DND-41 (cell line): ENCODE measurements around the gene PANK1.

Source experiments
- EZH2 ChIP-seq: IDR thresholded peaks from 3 replicates; pipeline ENCODE4 v1.6.1; 2012; ENCODE audit warnings: borderline replicate concordance, low read depth, mild to moderate bottlenecking, moderate library complexity, low read length, inconsistent platforms; ENCODE audit not compliant: severe bottlenecking
- TF ChIP-seq, protein P1 (sequence below): IDR thresholded peaks from 2 replicates; pipeline ENCODE4 v1.5.1; 2012; ENCODE audit warnings: borderline replicate concordance, low read length, moderate library complexity, mild to moderate bottlenecking; ENCODE audit not compliant: poor library complexity, severe bottlenecking; ENCODE audit errors: extremely low read depth

DNA sequence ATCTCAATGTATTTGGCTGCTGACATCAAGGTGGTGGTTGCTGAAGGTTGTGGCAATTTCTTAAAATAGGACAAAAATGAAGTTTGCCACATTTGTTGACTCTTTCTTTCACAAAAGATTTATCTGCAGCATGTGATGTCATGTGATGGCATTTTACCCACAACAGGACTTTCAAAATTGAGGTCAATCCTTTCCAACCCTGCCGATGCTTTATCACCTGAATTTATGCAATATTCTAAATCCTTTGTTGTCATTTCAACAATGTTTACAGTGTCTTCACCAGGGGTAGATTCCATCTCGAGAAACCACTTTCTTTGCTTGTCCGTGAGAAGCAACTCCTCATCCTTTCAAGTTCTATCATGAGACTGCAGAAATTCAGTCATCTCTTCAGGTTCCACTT, 69.0 kb downstream of the PANK1 start:
- TF ChIP-seq EZH2: no peak
- TF ChIP-seq, protein P1, sequence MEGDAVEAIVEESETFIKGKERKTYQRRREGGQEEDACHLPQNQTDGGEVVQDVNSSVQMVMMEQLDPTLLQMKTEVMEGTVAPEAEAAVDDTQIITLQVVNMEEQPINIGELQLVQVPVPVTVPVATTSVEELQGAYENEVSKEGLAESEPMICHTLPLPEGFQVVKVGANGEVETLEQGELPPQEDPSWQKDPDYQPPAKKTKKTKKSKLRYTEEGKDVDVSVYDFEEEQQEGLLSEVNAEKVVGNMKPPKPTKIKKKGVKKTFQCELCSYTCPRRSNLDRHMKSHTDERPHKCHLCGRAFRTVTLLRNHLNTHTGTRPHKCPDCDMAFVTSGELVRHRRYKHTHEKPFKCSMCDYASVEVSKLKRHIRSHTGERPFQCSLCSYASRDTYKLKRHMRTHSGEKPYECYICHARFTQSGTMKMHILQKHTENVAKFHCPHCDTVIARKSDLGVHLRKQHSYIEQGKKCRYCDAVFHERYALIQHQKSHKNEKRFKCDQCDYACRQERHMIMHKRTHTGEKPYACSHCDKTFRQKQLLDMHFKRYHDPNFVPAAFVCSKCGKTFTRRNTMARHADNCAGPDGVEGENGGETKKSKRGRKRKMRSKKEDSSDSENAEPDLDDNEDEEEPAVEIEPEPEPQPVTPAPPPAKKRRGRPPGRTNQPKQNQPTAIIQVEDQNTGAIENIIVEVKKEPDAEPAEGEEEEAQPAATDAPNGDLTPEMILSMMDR: no peak
